ENCODE measurements around the gene NLGN1. TPM values are rescaled to one million over a fixed set of nuclear protein-coding genes. Genes with fewer than 3 reads are reported as not detected.

The NLGN1 gene
- polyA plus RNA-seq, 1 donor from 2014 or later: 2.7 TPM

DNA sequence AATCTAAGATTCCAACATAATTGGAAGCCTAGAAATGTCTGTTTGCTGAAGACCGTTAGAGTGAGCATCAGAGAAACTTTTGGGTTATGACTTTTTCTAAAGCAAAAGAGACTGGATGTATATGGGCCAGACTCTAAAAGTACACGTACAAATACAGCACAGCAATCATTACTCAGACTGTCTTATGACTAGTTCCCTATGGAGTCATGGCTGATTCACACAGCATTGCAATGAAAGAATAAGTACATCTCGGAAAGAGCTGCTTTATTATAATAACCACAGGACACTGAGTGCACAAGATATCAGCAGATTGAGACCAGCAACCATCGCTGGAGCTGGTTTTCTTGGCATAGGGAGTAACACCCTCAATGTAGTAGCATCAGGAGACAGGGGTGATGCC is 618.6 kb downstream of the NLGN1 start:
- Histone ChIP-seq H3K4me2 (ENCODE audit: low read length) (no peak overlapping the region), H3K9ac (ENCODE audit: low read length) (no peak overlapping the region), H3K4me3 (ENCODE audit: low read length) (no peak overlapping the region), H4K20me1 (ENCODE audit: insufficient read depth) (no peaks in the 10 kb centered on the region), H3K27me3 (ENCODE audit: insufficient read depth, low read depth, low read length) (no peaks in the 10 kb centered on the region), H2AFZ (ENCODE audit: low read depth, low read length) (no peak overlapping the region), H3K27ac (ENCODE audit: low read length) (no peak overlapping the region), H3K9me2 (ENCODE audit: insufficient read depth, low read length) (no peaks in the 10 kb centered on the region), H3K79me2 (replicated peaks; ENCODE audit: insufficient read depth, low read length) (no peaks in the 10 kb centered on the region), H3F3A (ENCODE audit: insufficient read depth, low read length, poor library complexity, severe bottlenecking) (no peaks in the 10 kb centered on the region), H3K9me3 (ENCODE audit: low read length) (no peaks in the 10 kb centered on the region), H3K36me3 (ENCODE audit: insufficient read depth, low read length) (no peaks in the 10 kb centered on the region)
- TF ChIP-seq SMC3 (conservative IDR thresholded peaks at IDR 0.05; ENCODE audit: poor library complexity): no peak
- TF ChIP-seq TAF1 (IDR thresholded peaks at IDR 0.05; ENCODE audit: low read depth): no peak
- TF ChIP-seq RAD21 (conservative IDR thresholded peaks at IDR 0.05): no peak
- TF ChIP-seq, protein P1, sequence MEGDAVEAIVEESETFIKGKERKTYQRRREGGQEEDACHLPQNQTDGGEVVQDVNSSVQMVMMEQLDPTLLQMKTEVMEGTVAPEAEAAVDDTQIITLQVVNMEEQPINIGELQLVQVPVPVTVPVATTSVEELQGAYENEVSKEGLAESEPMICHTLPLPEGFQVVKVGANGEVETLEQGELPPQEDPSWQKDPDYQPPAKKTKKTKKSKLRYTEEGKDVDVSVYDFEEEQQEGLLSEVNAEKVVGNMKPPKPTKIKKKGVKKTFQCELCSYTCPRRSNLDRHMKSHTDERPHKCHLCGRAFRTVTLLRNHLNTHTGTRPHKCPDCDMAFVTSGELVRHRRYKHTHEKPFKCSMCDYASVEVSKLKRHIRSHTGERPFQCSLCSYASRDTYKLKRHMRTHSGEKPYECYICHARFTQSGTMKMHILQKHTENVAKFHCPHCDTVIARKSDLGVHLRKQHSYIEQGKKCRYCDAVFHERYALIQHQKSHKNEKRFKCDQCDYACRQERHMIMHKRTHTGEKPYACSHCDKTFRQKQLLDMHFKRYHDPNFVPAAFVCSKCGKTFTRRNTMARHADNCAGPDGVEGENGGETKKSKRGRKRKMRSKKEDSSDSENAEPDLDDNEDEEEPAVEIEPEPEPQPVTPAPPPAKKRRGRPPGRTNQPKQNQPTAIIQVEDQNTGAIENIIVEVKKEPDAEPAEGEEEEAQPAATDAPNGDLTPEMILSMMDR (IDR thresholded peaks at IDR 0.05; ENCODE audit: poor library complexity, severe bottlenecking): no peak

- Histone ChIP-seq H3K9ac (ENCODE audit: low read length) (no peak overlapping the region), H3K4me2 (ENCODE audit: low read length) (no peak overlapping the region), H4K20me1 (ENCODE audit: insufficient read depth) (no peaks in the 10 kb centered on the region), H3K4me3 (ENCODE audit: low read length) (no peak overlapping the region), H3K27ac (ENCODE audit: low read length) (no peak overlapping the region), H3K27me3 (ENCODE audit: insufficient read depth, low read depth, low read length) (no peaks in the 10 kb centered on the region), H3K9me2 (ENCODE audit: insufficient read depth, low read length) (no peaks in the 10 kb centered on the region), H3K36me3 (ENCODE audit: insufficient read depth, low read length) (no peaks in the 10 kb centered on the region), H3K79me2 (replicated peaks; ENCODE audit: insufficient read depth, low read length) (no peaks in the 10 kb centered on the region), H3K9me3 (ENCODE audit: low read length) (no peaks in the 10 kb centered on the region), H3F3A (ENCODE audit: insufficient read depth, low read length, poor library complexity, severe bottlenecking) (no peaks in the 10 kb centered on the region), H2AFZ (ENCODE audit: low read depth, low read length) (no peak overlapping the region)
- TF ChIP-seq, protein P1 (IDR thresholded peaks at IDR 0.05; ENCODE audit: poor library complexity, severe bottlenecking): no peak
- no peak for TF ChIP-seq POLR2AphosphoS5 (IDR thresholded peaks at IDR 0.05)
- TF ChIP-seq EZH2 (IDR thresholded peaks at IDR 0.05; ENCODE audit: borderline replicate concordance, insufficient read depth, low read length, poor library complexity, severe bottlenecking): no peak
These were observed 622.6 kb downstream of the NLGN1 start for GRCh38 chr3:174020156-174020555.

DNA sequence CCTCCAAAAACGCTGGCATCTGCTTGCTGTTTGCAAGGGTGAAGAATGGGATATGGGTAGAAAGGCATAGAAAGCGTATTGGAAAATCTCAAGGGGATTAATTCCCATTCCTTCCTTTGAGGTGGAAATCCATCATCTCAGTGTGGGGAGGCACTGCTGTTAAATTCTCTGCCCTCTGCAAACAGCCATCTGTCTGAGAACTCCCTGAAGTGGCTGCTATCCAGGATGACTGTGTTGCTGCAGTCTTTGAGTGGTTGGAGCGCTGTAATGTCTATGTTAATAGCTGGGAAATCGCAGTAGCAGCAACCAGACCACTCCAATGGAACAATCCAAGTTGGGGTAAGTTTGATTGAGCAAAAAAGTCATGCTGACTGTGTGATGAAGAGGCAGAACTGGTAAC is 625.9 kb downstream of the NLGN1 start:
- Histone ChIP-seq H3K36me3 (ENCODE audit: insufficient read depth, low read length) (no peaks in the 10 kb centered on the region), H3K9ac (ENCODE audit: low read length) (no peak overlapping the region), H3K9me3 (ENCODE audit: low read length) (no peaks in the 10 kb centered on the region), H3K4me2 (ENCODE audit: low read length) (no peak overlapping the region), H4K20me1 (ENCODE audit: insufficient read depth) (no peaks in the 10 kb centered on the region), H3K27ac (ENCODE audit: low read length) (no peak overlapping the region), H3K4me3 (ENCODE audit: low read length) (no peak overlapping the region), H2AFZ (ENCODE audit: low read depth, low read length) (no peak overlapping the region), H3K79me2 (replicated peaks; ENCODE audit: insufficient read depth, low read length) (no peaks in the 10 kb centered on the region), H3K27me3 (ENCODE audit: insufficient read depth, low read depth, low read length) (no peaks in the 10 kb centered on the region), H3F3A (ENCODE audit: insufficient read depth, low read length, poor library complexity, severe bottlenecking) (no peaks in the 10 kb centered on the region), H3K9me2 (ENCODE audit: insufficient read depth, low read length) (no peaks in the 10 kb centered on the region)
- TF ChIP-seq EP300 (conservative IDR thresholded peaks at IDR 0.05; ENCODE audit: poor library complexity, severe bottlenecking): no peak
- no peak for TF ChIP-seq SMC3 (conservative IDR thresholded peaks at IDR 0.05; ENCODE audit: poor library complexity)
- TF ChIP-seq MXI1 (conservative IDR thresholded peaks at IDR 0.05; ENCODE audit: poor library complexity, severe bottlenecking): no peak
- TF ChIP-seq RAD21 (conservative IDR thresholded peaks at IDR 0.05): no peak

All from neural cell (in vitro differentiated cells).